Measurements from ENCODE around the gene NFS1. TPM values are rescaled to one million over a fixed set of nuclear protein-coding genes. Genes with fewer than 3 reads are reported as not detected.

NFS1 gene
- total and polyA plus RNA-seq, 2 of the 8 experiments (the other 6 are each of a cell fraction or from before 2014, with no cell fraction given) = 26.1 to 38.8 TPM

GRCh38 chr20:35695978-35696377, 3.2 kb downstream of the NFS1 start (continued):
- TF ChIP-seq CHD7 (IDR thresholded peaks at IDR 0.05; ENCODE audit: insufficient replicate concordance, low read length) (no peak), RBBP5 (IDR thresholded peaks at IDR 0.05; ENCODE audit: borderline replicate concordance, low read depth, low read length) (no peak), ASH2L (IDR thresholded peaks at IDR 0.05; ENCODE audit: low read length) (no peak), RFX5 (IDR thresholded peaks at IDR 0.05; ENCODE audit: borderline replicate concordance, low read depth, low read length) (no peak), SIN3A (conservative IDR thresholded peaks at IDR 0.05 in 1 of 2, IDR thresholded peaks at IDR 0.05 in 1 of 2; ENCODE audit: low read depth in 1 of 2, low read length in 2 of 2) (no peak), TCF12 (IDR thresholded peaks at IDR 0.05; ENCODE audit: low read depth, low read length) (no peak), HDAC2 (IDR thresholded peaks at IDR 0.05; ENCODE audit: borderline replicate concordance in 1 of 2, low read depth in 2 of 2, low read length in 2 of 2) (no peak), SP2 (IDR thresholded peaks at IDR 0.05; ENCODE audit: low read length) (no peak), SRF (IDR thresholded peaks at IDR 0.05; ENCODE audit: low read depth, low read length) (no peak), NRF1 (IDR thresholded peaks at IDR 0.05; ENCODE audit: low read depth, low read length) (no peak), POLR2AphosphoS5 (IDR thresholded peaks at IDR 0.05; ENCODE audit: low read depth, low read length) (no peak), CBX5 (IDR thresholded peaks at IDR 0.05; ENCODE audit: low read depth, low read length) (no peak)
